Liver (tissue), 3 donors: ENCODE data around the gene KDM6A.

Experiments used
- NR2F2 ChIP-seq: IDR thresholded peaks from 2 replicates; pipeline ENCODE4 v1.6.1; 2016; ENCODE audit warnings: antibody characterized with exemption
- RAD21 ChIP-seq, 2 donors: IDR thresholded peaks; 2 replicates each; pipeline ENCODE4 v1.6.1; 2016; ENCODE audit warnings: antibody characterized with exemption in 2 of 2, mild to moderate bottlenecking in 2 of 2
- TF ChIP-seq, protein P1 (sequence below): IDR thresholded peaks from 2 replicates; pipeline ENCODE4 v1.6.1; 2016; ENCODE audit warnings: antibody characterized with exemption
- TF ChIP-seq, protein P2 (sequence below): fragments of 150-350 bp; IDR thresholded peaks from 2 replicates; pipeline ENCODE4 v1.5.1; 2017; ENCODE audit warnings: improper control_type of control experiment, low read depth, low read length; ENCODE audit not compliant: missing input control
- TF ChIP-seq, protein P3 (sequence below): IDR thresholded peaks from 2 replicates; pipeline ENCODE4 v1.6.1; 2016; ENCODE audit warnings: antibody characterized with exemption
- donor health status: healthy.
- donor health status: healthy.

DNA sequence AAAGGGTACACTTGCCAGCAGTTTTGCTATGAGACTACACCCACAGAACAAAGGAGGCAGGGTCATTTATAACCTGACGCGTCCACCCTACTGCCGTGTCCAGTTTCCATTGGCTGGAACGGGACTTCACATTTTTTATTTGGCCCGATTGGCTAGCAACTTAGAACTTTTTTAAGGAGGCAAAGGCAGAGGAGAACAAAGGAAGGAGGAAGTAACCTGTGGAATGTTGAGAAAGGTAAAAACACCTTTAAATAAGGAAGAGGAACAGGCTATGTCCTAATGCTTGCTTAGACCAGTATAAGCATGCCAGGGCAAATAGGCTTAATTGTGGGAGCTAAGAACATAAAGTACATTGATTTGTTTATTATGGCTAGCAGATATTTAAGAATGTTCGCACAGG is 18.7 kb downstream of the KDM6A start:
- TF ChIP-seq RAD21 (IDR thresholded peaks at IDR 0.05) (no peak), NR2F2 (no peak)
- TF ChIP-seq, protein P1, sequence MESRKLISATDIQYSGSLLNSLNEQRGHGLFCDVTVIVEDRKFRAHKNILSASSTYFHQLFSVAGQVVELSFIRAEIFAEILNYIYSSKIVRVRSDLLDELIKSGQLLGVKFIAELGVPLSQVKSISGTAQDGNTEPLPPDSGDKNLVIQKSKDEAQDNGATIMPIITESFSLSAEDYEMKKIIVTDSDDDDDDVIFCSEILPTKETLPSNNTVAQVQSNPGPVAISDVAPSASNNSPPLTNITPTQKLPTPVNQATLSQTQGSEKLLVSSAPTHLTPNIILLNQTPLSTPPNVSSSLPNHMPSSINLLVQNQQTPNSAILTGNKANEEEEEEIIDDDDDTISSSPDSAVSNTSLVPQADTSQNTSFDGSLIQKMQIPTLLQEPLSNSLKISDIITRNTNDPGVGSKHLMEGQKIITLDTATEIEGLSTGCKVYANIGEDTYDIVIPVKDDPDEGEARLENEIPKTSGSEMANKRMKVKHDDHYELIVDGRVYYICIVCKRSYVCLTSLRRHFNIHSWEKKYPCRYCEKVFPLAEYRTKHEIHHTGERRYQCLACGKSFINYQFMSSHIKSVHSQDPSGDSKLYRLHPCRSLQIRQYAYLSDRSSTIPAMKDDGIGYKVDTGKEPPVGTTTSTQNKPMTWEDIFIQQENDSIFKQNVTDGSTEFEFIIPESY: no peak
- TF ChIP-seq, protein P2, sequence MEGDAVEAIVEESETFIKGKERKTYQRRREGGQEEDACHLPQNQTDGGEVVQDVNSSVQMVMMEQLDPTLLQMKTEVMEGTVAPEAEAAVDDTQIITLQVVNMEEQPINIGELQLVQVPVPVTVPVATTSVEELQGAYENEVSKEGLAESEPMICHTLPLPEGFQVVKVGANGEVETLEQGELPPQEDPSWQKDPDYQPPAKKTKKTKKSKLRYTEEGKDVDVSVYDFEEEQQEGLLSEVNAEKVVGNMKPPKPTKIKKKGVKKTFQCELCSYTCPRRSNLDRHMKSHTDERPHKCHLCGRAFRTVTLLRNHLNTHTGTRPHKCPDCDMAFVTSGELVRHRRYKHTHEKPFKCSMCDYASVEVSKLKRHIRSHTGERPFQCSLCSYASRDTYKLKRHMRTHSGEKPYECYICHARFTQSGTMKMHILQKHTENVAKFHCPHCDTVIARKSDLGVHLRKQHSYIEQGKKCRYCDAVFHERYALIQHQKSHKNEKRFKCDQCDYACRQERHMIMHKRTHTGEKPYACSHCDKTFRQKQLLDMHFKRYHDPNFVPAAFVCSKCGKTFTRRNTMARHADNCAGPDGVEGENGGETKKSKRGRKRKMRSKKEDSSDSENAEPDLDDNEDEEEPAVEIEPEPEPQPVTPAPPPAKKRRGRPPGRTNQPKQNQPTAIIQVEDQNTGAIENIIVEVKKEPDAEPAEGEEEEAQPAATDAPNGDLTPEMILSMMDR: no peak
- TF ChIP-seq, protein P3, sequence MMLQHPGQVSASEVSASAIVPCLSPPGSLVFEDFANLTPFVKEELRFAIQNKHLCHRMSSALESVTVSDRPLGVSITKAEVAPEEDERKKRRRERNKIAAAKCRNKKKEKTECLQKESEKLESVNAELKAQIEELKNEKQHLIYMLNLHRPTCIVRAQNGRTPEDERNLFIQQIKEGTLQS: no peak
